ENCODE results near the gene SMC1B.
"Not testable (repeated sequence)": the region's sequence is repeated elsewhere in the genome, so short reads cannot be mapped to it uniquely, and the experiment has no call there.

SMC1B gene

GRCh38 chr22:45304971-45305370 is 108.4 kb downstream of the SMC1B start:
- DNase-seq (ENCODE audit: low read depth in 2 of 2): no peak

GRCh38 chr22:45303181-45303580 is 110.2 kb downstream of the SMC1B start:
- DNase-seq (ENCODE audit: low read depth in 2 of 2): no peak

DNA sequence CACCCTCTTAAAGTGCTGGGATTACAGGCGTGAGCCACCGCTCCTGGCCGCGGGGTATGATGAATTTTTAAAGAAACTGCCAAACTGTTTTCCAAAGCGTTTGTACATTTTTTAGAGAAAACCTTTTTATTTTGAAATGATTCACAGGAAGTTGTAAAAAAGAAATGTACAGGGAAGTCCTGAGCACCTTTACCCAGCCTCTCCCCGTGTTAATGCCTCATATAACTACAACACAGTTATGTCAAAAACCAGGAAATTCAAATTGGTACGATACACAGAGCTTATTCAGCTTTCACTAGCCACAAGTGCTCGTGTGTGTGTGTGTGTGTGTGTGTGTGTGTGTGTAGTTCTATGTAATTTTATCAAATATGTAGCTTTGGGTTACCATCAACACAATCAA is 110.6 kb downstream of the SMC1B start:
- DNase-seq (ENCODE audit: low read depth in 2 of 2): no peak

DNA sequence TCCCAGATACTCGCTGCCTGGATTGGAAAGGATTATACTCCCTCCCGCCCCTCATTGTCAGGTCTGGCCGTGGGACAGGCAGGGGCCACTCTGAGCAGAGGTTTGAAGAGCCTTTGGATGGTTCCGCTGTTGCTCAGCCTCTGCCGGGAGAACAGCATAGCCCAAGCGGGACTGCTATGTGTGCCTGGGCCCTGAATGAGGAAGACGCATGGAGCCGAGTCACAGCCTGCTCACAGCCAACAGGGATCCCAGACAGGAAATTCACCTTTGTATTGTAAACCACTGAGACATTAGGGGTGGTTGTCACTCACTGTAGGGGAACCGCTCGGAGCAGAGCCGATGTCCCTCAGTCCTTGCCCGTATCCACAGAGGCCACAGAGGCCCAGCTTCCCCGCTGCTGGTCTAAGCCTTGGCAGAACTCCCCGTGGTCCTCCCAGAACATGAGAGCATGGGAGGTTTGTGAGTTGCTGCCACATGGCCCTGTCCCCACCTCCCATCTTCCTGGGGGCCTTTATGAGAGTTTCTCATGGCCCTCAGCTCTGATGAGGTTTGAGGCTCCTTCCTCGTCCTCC is 114.4 kb downstream of the SMC1B start:
- no peak for DNase-seq (ENCODE audit: low read depth in 2 of 2)

GRCh38 chr22:45296628-45297297 is 116.6 kb downstream of the SMC1B start:
- no peak for DNase-seq (ENCODE audit: low read depth in 2 of 2)

GRCh38 chr22:45295492-45295891 is 117.9 kb downstream of the SMC1B start:
- no peak for DNase-seq (ENCODE audit: low read depth in 2 of 2)

- not testable (repeated sequence) for DNase-seq (ENCODE audit: low read depth in 2 of 2)
Observed at GRCh38 chr22:45295004-45295403, 118.4 kb downstream of the SMC1B start.
